ENCODE data around the gene KLRC3.
"Not testable (repeated sequence)": the region's sequence is repeated elsewhere in the genome, so short reads cannot be mapped to it uniquely, and the experiment has no call there.

DNA sequence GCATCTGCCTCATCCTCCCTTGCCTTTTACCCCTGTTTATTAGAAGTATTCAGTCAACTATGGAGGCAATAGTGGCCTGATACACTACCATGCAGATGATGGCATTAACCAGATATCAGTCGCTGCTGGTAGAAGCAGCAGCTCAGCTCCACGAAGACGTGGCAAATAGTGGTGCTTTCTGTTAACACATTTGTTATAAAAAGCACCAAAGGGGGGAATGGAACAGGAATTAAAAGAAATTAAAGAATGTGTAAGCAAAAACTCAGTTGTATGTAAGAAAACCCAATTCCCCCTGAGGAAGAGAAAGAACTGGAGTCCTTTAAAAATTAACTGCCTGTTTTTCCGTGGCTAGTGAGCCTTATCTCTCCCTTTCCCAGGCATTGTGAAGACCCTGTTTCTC, 52.7 kb downstream of the KLRC3 start:
- TF ChIP-seq CTCF (conservative IDR thresholded peaks at IDR 0.05; ENCODE audit: low read length); EZH2phosphoT487 (IDR thresholded peaks at IDR 0.05; ENCODE audit: borderline replicate concordance, low read depth, low read length): not testable (repeated sequence)
